GM23248 (cell line): ENCODE measurements around the gene SSR1. TPM values are rescaled to one million over a fixed set of nuclear protein-coding genes. Genes with fewer than 3 reads are reported as not detected.
"Not testable (repeated sequence)": the region's sequence is repeated elsewhere in the genome, so short reads cannot be mapped to it uniquely, and the experiment has no call there.

Source experiments
- DNase-seq: peaks from one replicate; pipeline ENCODE4 v3.0.0-alpha.2; 2015
- H2AFZ ChIP-seq: fragments of 200-600 bp; sonication (generic); 2 replicates; pipeline ENCODE4 v1.6.1; 2016; ENCODE audit warnings: antibody characterized with exemption
- H3F3A ChIP-seq: fragments of 200-600 bp; sonication (generic); 2 replicates; pipeline ENCODE4 v1.6.1; 2016; ENCODE audit warnings: mild to moderate bottlenecking, antibody characterized with exemption, mixed run types; ENCODE audit not compliant: insufficient read depth
- H3K27ac ChIP-seq: fragments of 200-600 bp; sonication (generic); 2 replicates; pipeline ENCODE4 v1.5.1; 2016; ENCODE audit warnings: mild to moderate bottlenecking
- H3K27me3 ChIP-seq: fragments of 200-600 bp; sonication (generic); replicated peaks from 2 replicates; pipeline ENCODE4 v1.6.1; 2016; ENCODE audit warnings: mild to moderate bottlenecking; ENCODE audit not compliant: insufficient read depth
- H3K36me3 ChIP-seq: fragments of 200-600 bp; sonication (generic); 2 replicates; pipeline ENCODE4 v1.6.1; 2016; ENCODE audit warnings: low read depth, mild to moderate bottlenecking
- H3K4me1 ChIP-seq: fragments of 200-600 bp; sonication (generic); 2 replicates; pipeline ENCODE4 v1.6.1; 2016; ENCODE audit warnings: mild to moderate bottlenecking; ENCODE audit not compliant: insufficient read depth
- H3K4me2 ChIP-seq: fragments of 200-600 bp; sonication (generic); one replicate; pipeline ENCODE4 v1.6.1; 2016; ENCODE audit warnings: mild to moderate bottlenecking; ENCODE audit not compliant: unreplicated experiment
- H3K4me3 ChIP-seq: fragments of 200-600 bp; sonication (generic); 2 replicates; pipeline ENCODE4 v1.5.1; 2016; ENCODE audit warnings: mild to moderate bottlenecking
- H3K79me2 ChIP-seq: fragments of 200-600 bp; sonication (generic); 2 replicates; pipeline ENCODE4 v1.6.1; 2016; ENCODE audit warnings: mild to moderate bottlenecking; ENCODE audit not compliant: insufficient read depth
- H3K9ac ChIP-seq: fragments of 200-600 bp; sonication (generic); 2 replicates; pipeline ENCODE4 v1.6.1; 2016; ENCODE audit warnings: mild to moderate bottlenecking
- H3K9me2 ChIP-seq: fragments of 200-600 bp; sonication (generic); 2 replicates; pipeline ENCODE4 v1.6.1; 2016; ENCODE audit warnings: mixed run types, mild to moderate bottlenecking, moderate library complexity; ENCODE audit not compliant: insufficient read depth
- H3K9me3 ChIP-seq: fragments of 200-600 bp; sonication (generic); one replicate; pipeline ENCODE4 v1.6.1; 2017; ENCODE audit warnings: low read depth
- H4K20me1 ChIP-seq: fragments of 200-600 bp; sonication (generic); 2 replicates; pipeline ENCODE4 v1.6.0; 2016; ENCODE audit not compliant: insufficient read depth
- EZH2 ChIP-seq: fragments of 200-600 bp; sonication (generic); IDR thresholded peaks from 2 replicates; pipeline ENCODE4 v1.6.1; 2018; ENCODE audit warnings: antibody characterized with exemption, mild to moderate bottlenecking; ENCODE audit not compliant: insufficient read depth, poor library complexity, severe bottlenecking
- EZH2phosphoT487 ChIP-seq: fragments of 200-600 bp; sonication (generic); IDR thresholded peaks from 2 replicates; pipeline ENCODE4 v1.6.1; 2018; ENCODE audit warnings: antibody characterized with exemption, moderate library complexity, mild to moderate bottlenecking, low read depth; ENCODE audit not compliant: insufficient read depth
- WGBS, 2 experiments: methylation state at CpG; one replicate each; pipeline ENCODE4 v1.1.6; 2015 to 2017; ENCODE audit warnings: low lambda C conversion rate in 2 of 2, low coverage in 1 of 2; ENCODE audit errors: missing lambda C conversion rate in 2 of 2; 5-methylcytosine and 5-hydroxymethylcytosine counted together
- in situ Hi-C: fragments of 300-500 bp; cut with MboI; formaldehyde crosslinking; loops from 2 replicates; pipeline ENCODE4 v1.15.0; 2020
- polyA plus RNA-seq: library from polyadenylated mRNA; unstranded; fragments of >200 nt; fragmentation: Nextera tagmentation; extraction: Ambion mirVana; gene quantifications from 2 replicates; pipeline ENCODE4 v1.2.1, GENCODE V29; 2016
- total RNA-seq: library from RNA; depleted of rRNA; stranded (reverse); fragments of >200 nt; shearing (Covaris generic); gene quantifications from 2 replicates; pipeline ENCODE4 v1.2.3, GENCODE V29; 2014

Gene SSR1
- total and polyA plus RNA-seq, 2 experiments from 2014 or later = 180 to 241 TPM

DNA sequence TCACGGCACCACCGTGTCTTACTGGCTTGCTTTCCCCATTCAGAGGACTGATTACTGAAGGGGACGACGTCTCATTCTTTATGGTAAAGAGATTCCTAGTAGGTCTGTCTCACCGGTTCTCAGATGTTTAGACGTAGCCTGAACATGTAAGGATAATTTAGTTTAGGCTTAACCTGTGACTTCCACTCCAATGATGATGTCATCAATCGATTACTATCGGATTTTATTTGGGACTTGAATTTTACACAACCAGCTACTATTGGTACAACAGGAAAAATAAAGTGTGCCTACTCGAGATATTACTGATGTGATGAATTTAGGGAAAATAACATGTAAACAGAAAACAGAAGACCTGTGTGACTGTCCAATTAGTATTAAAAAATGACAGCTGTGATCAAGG is 4.5 kb upstream of the SSR1 start:
- Histone ChIP-seq H3K9me2 (no peaks in the 10 kb centered on the region), H3F3A (0 out of 2 replicates have a peak, but pooled peaks cover 4% of the 10 kb centered on the region), H3K9me3 (no peaks in the 10 kb centered on the region), H3K9ac (no peak overlapping the region), H3K4me2 (no peak overlapping the region), H3K4me3 (no peak overlapping the region), H4K20me1 (no peaks in the 10 kb centered on the region), H3K4me1 (peaks cover 5% of the 10 kb centered on the region), H3K36me3 (no peaks in the 10 kb centered on the region), H2AFZ (no peak overlapping the region), H3K79me2 (peaks cover 4% of the 10 kb centered on the region), H3K27me3 (no peaks in the 10 kb centered on the region), H3K27ac (no peak overlapping the region)
- no peak for DNase-seq
- WGBS, 2 experiments = 75 to 78% methylated on average over 9 of the region's 9 CpGs
- in situ Hi-C loops = no loop called here
- TF ChIP-seq EZH2 (no peak), EZH2phosphoT487 (no peak)

DNA sequence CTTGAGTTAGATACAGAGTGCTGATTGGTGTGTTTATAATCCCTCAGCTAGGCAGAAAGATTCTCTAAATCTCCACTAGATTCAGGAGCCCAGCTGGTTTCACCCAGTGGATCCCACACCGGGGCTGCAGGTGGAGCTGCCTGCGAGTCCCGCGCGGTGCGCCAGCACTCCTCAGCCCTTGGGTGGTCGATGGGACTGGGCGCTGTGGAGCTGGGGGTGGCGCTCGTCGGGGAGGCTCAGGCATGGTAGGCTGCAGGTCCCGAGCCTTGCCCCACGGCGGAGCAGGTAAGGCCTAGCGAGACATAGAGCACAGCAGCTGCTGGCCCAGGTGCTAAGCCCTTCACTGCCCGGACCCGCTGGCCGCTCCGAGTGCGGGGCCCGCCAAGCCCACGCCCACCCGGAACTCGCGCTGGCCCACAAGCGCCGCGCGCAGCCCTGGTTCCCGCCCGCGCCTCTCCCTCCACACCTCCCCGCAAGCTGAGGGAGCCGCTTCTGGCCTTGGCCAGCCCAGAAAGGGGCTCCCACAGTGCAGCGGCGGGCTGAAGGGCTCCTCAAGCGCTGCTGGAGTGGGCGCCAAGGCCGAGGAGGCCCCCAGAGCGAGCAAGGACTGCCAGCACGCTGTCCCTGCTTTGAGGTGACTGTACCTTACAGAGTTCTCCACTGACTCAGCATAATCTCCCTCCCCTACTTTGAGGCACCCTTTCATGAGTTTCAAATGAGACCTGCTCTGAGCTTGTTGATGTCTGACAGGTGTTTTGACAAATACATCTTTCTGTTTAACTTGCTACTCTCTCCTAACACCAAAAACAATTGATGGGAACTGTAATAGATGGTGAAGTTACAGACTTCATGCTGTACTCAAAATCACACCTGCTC is 3.9 kb upstream of the SSR1 start:
- in situ Hi-C loops = no loop called here
- DNase-seq = no peak

DNA sequence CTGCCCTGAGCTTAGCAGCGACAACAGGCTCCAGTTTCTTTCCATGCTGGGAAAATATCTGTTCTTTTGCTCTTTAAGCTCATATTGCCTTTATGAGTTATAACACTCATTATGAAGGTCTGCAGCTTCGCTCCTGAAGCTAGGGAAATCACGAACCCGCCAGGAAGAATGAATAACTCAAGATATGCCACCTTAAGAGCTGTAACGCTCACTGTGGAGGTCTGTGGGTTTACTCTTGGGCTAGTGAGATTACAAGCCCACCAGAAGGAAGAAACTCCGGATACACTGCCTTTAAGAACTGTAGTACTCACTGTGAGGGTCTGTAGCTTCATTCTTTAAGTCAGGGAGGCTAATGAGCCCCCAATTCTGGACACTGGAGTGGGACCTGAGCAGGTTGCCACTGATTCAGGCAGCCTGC is 3.0 kb upstream of the SSR1 start:
- H3K9ac ChIP-seq = no peak overlapping the region
- H3K9me2 ChIP-seq = no peaks in the 10 kb centered on the region
- peaks cover 11% of the 10 kb centered on the region for H3K4me1 ChIP-seq
- H2AFZ ChIP-seq = no peak overlapping the region
- in situ Hi-C loops = no loop called here
- H3K36me3 ChIP-seq = no peaks in the 10 kb centered on the region
- TF ChIP-seq EZH2 = no peak
- H3K27me3 ChIP-seq = no peaks in the 10 kb centered on the region
- H3K4me3 ChIP-seq = no peak overlapping the region
- H3K4me2 ChIP-seq = no peak overlapping the region
- H3K79me2 ChIP-seq = peaks cover 19% of the 10 kb centered on the region
- WGBS, 2 experiments = 69 to 71% methylated on average over 6 of the region's 6 CpGs
- H4K20me1 ChIP-seq = no peaks in the 10 kb centered on the region
- DNase-seq = no peak
- peaks cover 11% of the 10 kb centered on the region; the same call in 1 of the 2 replicates for H3F3A ChIP-seq
- H3K27ac ChIP-seq = no peak overlapping the region
- H3K9me3 ChIP-seq = no peaks in the 10 kb centered on the region

More for the DNA sequence above, 3.9 kb upstream of the SSR1 start:
- 89 to 94% methylated on average over 23 to 41 of the region's 41 CpGs for WGBS, 2 experiments
- no peaks in the 10 kb centered on the region for H3K9me2 ChIP-seq
- H3K79me2 ChIP-seq = peaks cover 10% of the 10 kb centered on the region
- H3K27ac ChIP-seq = no peak overlapping the region
- no peak overlapping the region for H2AFZ ChIP-seq
- no peak overlapping the region for H3K9ac ChIP-seq
- H3K36me3 ChIP-seq = no peaks in the 10 kb centered on the region
- H3K4me3 ChIP-seq = no peak overlapping the region
- H4K20me1 ChIP-seq = no peaks in the 10 kb centered on the region
- TF ChIP-seq EZH2 = no peak
- no peak for TF ChIP-seq EZH2phosphoT487
- no peak overlapping the region for H3K4me2 ChIP-seq
- no peaks in the 10 kb centered on the region for H3K9me3 ChIP-seq
- H3F3A ChIP-seq = peaks cover 9% of the 10 kb centered on the region; the same call in 1 of the 2 replicates
- H3K27me3 ChIP-seq = no peaks in the 10 kb centered on the region
- H3K4me1 ChIP-seq = peaks cover 5% of the 10 kb centered on the region

DNA sequence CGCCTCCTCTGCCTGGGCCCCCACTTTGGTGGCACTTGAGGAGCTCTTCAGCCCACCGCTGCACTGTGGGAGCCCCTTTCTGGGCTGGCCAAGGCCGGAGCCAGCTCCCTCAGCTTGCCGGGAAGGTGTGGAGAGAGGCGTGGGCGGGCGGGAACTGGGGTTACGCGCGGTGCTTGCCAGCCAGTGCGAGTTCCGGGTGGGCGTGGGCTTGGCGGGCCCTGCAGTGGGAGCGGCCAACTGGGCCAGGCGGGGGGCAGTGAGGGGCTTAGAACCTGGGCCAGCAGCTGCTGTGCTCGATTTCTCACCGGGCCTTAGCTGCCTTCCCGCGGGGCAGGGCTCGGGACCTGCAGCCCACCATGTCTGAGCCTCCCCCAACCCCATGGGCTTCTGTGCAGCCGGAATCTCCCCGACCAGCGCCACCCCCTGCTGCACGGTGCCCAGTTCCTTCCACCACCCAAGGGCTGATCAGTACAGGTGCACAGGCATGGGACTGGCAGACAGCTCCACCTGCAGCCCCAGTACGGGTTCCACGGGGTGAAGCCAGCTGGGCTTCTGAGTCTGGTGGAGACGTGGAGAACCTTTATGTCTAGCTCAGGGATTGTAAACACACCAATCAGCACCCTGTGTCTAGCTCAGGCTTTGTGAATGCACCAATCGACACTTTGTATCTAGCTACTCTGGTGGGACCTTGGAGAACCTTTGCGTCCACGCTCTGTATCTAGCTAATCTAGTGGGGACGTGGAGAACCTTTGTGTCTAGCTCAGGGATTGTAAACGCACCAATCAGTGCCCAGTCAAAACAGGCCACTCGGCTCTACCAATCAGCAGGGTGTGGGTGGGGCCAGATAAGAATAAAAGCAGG is 2.3 kb upstream of the SSR1 start:
- H3K79me2 ChIP-seq = peaks cover 26% of the 10 kb centered on the region
- in situ Hi-C loops, H3K4me3 ChIP-seq, H3K27me3 ChIP-seq, H3K9me2 ChIP-seq, H3K4me2 ChIP-seq, H4K20me1 ChIP-seq, H3K27ac ChIP-seq, H3K9me3 ChIP-seq, DNase-seq, H3K36me3 ChIP-seq, H2AFZ ChIP-seq, H3K9ac ChIP-seq: not testable (repeated sequence)
- peaks cover 18% of the 10 kb centered on the region for H3K4me1 ChIP-seq
- WGBS, 2 experiments = 90 to 91% methylated on average over 19 to 31 of the region's 34 CpGs
- peaks cover 11% of the 10 kb centered on the region; the same call in 1 of the 2 replicates for H3F3A ChIP-seq
